Upper lobe of left lung (tissue), 4 donors: ENCODE measurements around the gene PDSS2.

ENCODE experiments used
- POLR2A ChIP-seq, 4 donors: fragments of 450-650 bp; IDR thresholded peaks; one replicate each; pipeline ENCODE4 v1.5.1; 2016 to 2017; ENCODE audit warnings: antibody characterized with exemption in 4 of 4, mild to moderate bottlenecking in 2 of 4
- TF ChIP-seq, protein P1 (sequence below), 6 experiments: fragments of 450-650 bp in 4 of 6; fragments of 200-600 bp in 2 of 6; sonication (generic) in 2 of 6; IDR thresholded peaks; one replicate each; pipeline ENCODE4 v1.5.1; 2016 to 2019; ENCODE audit warnings: antibody characterized with exemption in 6 of 6

- TF ChIP-seq, protein P1, sequence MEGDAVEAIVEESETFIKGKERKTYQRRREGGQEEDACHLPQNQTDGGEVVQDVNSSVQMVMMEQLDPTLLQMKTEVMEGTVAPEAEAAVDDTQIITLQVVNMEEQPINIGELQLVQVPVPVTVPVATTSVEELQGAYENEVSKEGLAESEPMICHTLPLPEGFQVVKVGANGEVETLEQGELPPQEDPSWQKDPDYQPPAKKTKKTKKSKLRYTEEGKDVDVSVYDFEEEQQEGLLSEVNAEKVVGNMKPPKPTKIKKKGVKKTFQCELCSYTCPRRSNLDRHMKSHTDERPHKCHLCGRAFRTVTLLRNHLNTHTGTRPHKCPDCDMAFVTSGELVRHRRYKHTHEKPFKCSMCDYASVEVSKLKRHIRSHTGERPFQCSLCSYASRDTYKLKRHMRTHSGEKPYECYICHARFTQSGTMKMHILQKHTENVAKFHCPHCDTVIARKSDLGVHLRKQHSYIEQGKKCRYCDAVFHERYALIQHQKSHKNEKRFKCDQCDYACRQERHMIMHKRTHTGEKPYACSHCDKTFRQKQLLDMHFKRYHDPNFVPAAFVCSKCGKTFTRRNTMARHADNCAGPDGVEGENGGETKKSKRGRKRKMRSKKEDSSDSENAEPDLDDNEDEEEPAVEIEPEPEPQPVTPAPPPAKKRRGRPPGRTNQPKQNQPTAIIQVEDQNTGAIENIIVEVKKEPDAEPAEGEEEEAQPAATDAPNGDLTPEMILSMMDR (IDR thresholded peaks at IDR 0.05) = no peak
- TF ChIP-seq POLR2A (IDR thresholded peaks at IDR 0.05) = no peak
Observed at GRCh38 chr6:107215334-107215733, 244.0 kb downstream of the PDSS2 start.
